OCI-LY7 (cell line): ENCODE results near the gene PRKD1. TPM values are rescaled to one million over a fixed set of nuclear protein-coding genes. Genes with fewer than 3 reads are reported as not detected.

ENCODE experiments used
- BruUV-seq: library from RNA; stranded (reverse); fragments of 400-500 nt; replicated peaks from 2 replicates; lab custom pipeline; 2021; lab: Mats Ljungman, UMichigan
- CTCF ChIA-PET: fragments of 300-600 bp; sonication (Branson Sonifier 250); formaldehyde crosslinking; loops from one replicate; lab custom pipeline; 2022; ENCODE audit warnings: antibody characterized with exemption; ENCODE audit not compliant: unreplicated experiment; lab: Charles Lee
- POLR2A ChIA-PET: fragments of 300-600 bp; sonication (Branson Sonifier 250); formaldehyde crosslinking; loops from one replicate; lab custom pipeline; 2022; ENCODE audit warnings: antibody characterized with exemption; lab: Charles Lee
- DNase-seq: peaks from one replicate; pipeline ENCODE4 v3.0.0-alpha.2; 2015; ENCODE audit warnings: low spot score
- H2AFZ ChIP-seq: fragments of 200-600 bp; sonication (generic), shearing (Covaris generic); 2 replicates; pipeline ENCODE4 v1.6.1; 2014; ENCODE audit warnings: mild to moderate bottlenecking, antibody characterized with exemption, low read length, moderate library complexity
- H3K27ac ChIP-seq: fragments of 200-600 bp; sonication (generic); 2 replicates; pipeline ENCODE4 v1.5.1; 2014; ENCODE audit warnings: mixed run types, low read depth, mild to moderate bottlenecking, moderate library complexity, low read length, inconsistent platforms; ENCODE audit not compliant: poor library complexity, severe bottlenecking
- H3K36me3 ChIP-seq: fragments of 200-600 bp; sonication (generic); 2 replicates; pipeline ENCODE4 v1.6.1; 2014; ENCODE audit warnings: mild to moderate bottlenecking, antibody characterized with exemption, low read length, moderate library complexity, mixed read lengths; ENCODE audit not compliant: insufficient read depth
- H3K4me1 ChIP-seq: fragments of 200-600 bp; sonication (generic); 2 replicates; pipeline ENCODE4 v1.5.1; 2014; ENCODE audit warnings: mild to moderate bottlenecking, low read length; ENCODE audit not compliant: insufficient read depth, poor library complexity, severe bottlenecking
- H3K4me2 ChIP-seq: fragments of 200-600 bp; sonication (generic); 2 replicates; pipeline ENCODE4 v1.6.1; 2014; ENCODE audit warnings: mild to moderate bottlenecking, low read length
- H3K4me3 ChIP-seq: fragments of 200-600 bp; sonication (generic); 2 replicates; pipeline ENCODE4 v1.5.1; 2014; ENCODE audit warnings: mild to moderate bottlenecking, low read depth, low read length; ENCODE audit not compliant: poor library complexity, severe bottlenecking
- H3K79me2 ChIP-seq: fragments of 200-600 bp; sonication (generic); 2 replicates; pipeline ENCODE4 v1.6.1; 2016; ENCODE audit warnings: low read depth, mild to moderate bottlenecking, low read length, moderate library complexity, mixed read lengths; ENCODE audit not compliant: insufficient read depth
- H3K9me2 ChIP-seq: fragments of 200-600 bp; sonication (generic); 2 replicates; pipeline ENCODE4 v1.6.1; 2016; ENCODE audit warnings: mild to moderate bottlenecking, low read length, mixed read lengths; ENCODE audit not compliant: insufficient read depth
- H3K9me3 ChIP-seq: fragments of 200-600 bp; sonication (generic); 2 replicates; pipeline ENCODE4 v1.6.1; 2014; ENCODE audit warnings: mild to moderate bottlenecking, mixed run types, low read length, mixed read lengths
- H4K20me1 ChIP-seq: fragments of 200-600 bp; sonication (generic); 2 replicates; pipeline ENCODE4 v1.6.1; 2014; ENCODE audit warnings: mild to moderate bottlenecking, antibody characterized with exemption, low read length, moderate library complexity, mixed read lengths; ENCODE audit not compliant: insufficient read depth
- EZH2phosphoT487 ChIP-seq: fragments of 200-600 bp; sonication (generic); IDR thresholded peaks from 2 replicates; pipeline ENCODE4 v1.6.1; 2018; ENCODE audit warnings: low read depth, borderline replicate concordance, mild to moderate bottlenecking, mixed run types, antibody characterized with exemption, low read length, moderate library complexity, mixed read lengths
- intact Hi-C: fragments of 100-400 bp; cut with micrococcal nuclease; formaldehyde crosslinking; loops from one replicate; pipeline ENCODE4 v1.10.0; 2022; ENCODE audit not compliant: unreplicated experiment
- total RNA-seq, 2 experiments: library from RNA; depleted of rRNA in 1 of 2; stranded (reverse); fragments of >200 nt in 1 of 2; shearing (Covaris generic) in 1 of 2; gene quantifications; 2 replicates each; pipeline ENCODE4 v1.2.3, GENCODE V29; 2014 to 2022
- TF ChIP-seq, protein P1 (sequence below): fragments of 200-600 bp; sonication (generic); conservative IDR thresholded peaks from 2 replicates; pipeline ENCODE4 v1.5.1; 2014; ENCODE audit warnings: mild to moderate bottlenecking, antibody characterized with exemption, low read length, moderate library complexity, mixed read lengths

The PRKD1 gene
- total RNA-seq, 2 experiments from 2014 or later, result not detected

DNA sequence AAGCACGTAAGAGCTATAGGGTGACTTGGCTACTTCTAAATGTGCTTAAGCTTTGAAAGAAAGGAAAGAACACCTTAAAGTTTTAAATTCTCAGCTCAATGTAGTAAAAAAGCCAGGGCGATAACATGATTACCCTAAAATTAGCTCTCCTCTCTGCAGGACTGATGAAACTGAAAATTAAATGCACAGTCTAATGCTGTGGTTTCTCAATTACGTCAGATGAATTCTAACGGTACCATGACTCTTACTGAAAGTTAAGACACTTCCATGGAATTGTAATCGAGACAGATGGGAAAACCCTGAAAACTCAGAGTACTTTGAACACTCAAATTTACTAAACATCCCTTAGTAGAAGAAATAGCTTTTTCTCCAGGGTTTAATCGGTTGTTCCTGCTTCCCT, 25.9 kb upstream of the PRKD1 start:
- H3K27ac ChIP-seq, result no peak overlapping the region
- H3K79me2 ChIP-seq, result no peaks in the 10 kb centered on the region
- H3K9me2 ChIP-seq, result no peaks in the 10 kb centered on the region
- no peak overlapping the region for H2AFZ ChIP-seq
- POLR2A ChIA-PET, result no interaction called here
- intact Hi-C loops, result no loop called here
- no peaks in the 10 kb centered on the region for H3K36me3 ChIP-seq
- H3K4me3 ChIP-seq, result no peak overlapping the region
- no peaks in the 10 kb centered on the region for H3K4me1 ChIP-seq
- no TSS peak for BruUV-seq
- no peak for DNase-seq
- H3K9me3 ChIP-seq, result no peaks in the 10 kb centered on the region
- TF ChIP-seq, protein P1, sequence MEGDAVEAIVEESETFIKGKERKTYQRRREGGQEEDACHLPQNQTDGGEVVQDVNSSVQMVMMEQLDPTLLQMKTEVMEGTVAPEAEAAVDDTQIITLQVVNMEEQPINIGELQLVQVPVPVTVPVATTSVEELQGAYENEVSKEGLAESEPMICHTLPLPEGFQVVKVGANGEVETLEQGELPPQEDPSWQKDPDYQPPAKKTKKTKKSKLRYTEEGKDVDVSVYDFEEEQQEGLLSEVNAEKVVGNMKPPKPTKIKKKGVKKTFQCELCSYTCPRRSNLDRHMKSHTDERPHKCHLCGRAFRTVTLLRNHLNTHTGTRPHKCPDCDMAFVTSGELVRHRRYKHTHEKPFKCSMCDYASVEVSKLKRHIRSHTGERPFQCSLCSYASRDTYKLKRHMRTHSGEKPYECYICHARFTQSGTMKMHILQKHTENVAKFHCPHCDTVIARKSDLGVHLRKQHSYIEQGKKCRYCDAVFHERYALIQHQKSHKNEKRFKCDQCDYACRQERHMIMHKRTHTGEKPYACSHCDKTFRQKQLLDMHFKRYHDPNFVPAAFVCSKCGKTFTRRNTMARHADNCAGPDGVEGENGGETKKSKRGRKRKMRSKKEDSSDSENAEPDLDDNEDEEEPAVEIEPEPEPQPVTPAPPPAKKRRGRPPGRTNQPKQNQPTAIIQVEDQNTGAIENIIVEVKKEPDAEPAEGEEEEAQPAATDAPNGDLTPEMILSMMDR, result no peak
- TF ChIP-seq EZH2phosphoT487, result no peak
- no peak overlapping the region for H3K4me2 ChIP-seq
- H4K20me1 ChIP-seq, result no peaks in the 10 kb centered on the region
- CTCF ChIA-PET, result no interaction called here

DNA sequence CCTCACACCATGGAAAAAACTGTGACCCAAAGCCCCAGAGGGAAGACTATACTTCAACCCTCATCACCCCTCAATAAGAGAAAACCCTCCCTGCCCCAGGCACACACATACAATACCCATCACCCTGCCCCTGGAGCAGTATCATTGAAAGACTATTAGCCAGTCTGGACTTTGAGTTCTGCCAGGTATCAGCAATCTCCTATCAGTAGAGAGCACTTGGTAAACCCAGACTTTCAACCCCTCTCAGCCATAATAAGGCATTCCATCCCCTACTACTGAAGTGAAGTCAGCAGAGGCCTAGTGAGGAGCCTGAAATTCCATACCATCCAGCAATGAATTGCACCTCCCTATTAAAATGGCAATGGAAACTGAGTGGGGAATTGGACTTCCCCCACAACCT, 16.4 kb upstream of the PRKD1 start:
- no peak for DNase-seq
- no peaks in the 10 kb centered on the region for H3K79me2 ChIP-seq
- TF ChIP-seq EZH2phosphoT487, result no peak
- TF ChIP-seq, protein P1, result no peak
- H3K9me3 ChIP-seq, result no peaks in the 10 kb centered on the region
- H3K4me1 ChIP-seq, result no peaks in the 10 kb centered on the region
- no peak overlapping the region for H2AFZ ChIP-seq
- H4K20me1 ChIP-seq, result no peaks in the 10 kb centered on the region
- no peak overlapping the region for H3K4me2 ChIP-seq
- H3K9me2 ChIP-seq, result no peaks in the 10 kb centered on the region
- H3K4me3 ChIP-seq, result no peak overlapping the region
- intact Hi-C loops, result no loop called here
- H3K27ac ChIP-seq, result no peak overlapping the region
- POLR2A ChIA-PET, result no interaction called here
- CTCF ChIA-PET, result no interaction called here
- no TSS peak for BruUV-seq
- H3K36me3 ChIP-seq, result no peaks in the 10 kb centered on the region

DNA sequence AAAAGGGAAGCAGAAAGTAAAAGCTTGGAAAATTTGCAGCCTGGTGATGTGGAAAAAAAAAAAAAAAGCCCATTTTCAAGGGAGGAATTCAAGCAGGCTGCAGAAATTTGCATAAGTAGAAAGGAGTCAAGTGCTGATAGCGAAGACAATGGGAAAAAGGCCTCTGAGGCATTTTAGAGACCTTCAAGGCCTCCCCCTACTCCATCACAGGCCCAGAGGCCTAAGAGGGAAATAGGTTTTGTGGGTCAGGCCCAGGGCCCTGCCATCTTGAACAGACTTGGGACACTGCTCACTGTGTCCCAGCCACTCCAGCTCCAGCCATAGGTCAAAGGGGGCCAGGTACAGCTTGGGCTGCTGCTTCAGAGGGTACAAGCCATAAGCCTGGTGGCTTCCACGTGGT, 13.8 kb upstream of the PRKD1 start:
- no peak for TF ChIP-seq EZH2phosphoT487
- TF ChIP-seq, protein P1, result no peak
- Histone ChIP-seq H3K4me2 (no peak overlapping the region), H3K9me2 (no peaks in the 10 kb centered on the region), H3K79me2 (no peaks in the 10 kb centered on the region), H3K9me3 (no peaks in the 10 kb centered on the region), H4K20me1 (no peaks in the 10 kb centered on the region), H3K36me3 (no peaks in the 10 kb centered on the region), H2AFZ (no peak overlapping the region), H3K4me3 (no peak overlapping the region), H3K27ac (no peak overlapping the region), H3K4me1 (no peaks in the 10 kb centered on the region)
- intact Hi-C loops, result no loop called here
- no peak for DNase-seq
- POLR2A ChIA-PET, result no interaction called here
- CTCF ChIA-PET, result no interaction called here
- BruUV-seq, result no TSS peak
